Urinary bladder (tissue), 4 donors: ENCODE measurements around the gene PLEKHA6. TPM values are rescaled to one million over a fixed set of nuclear protein-coding genes. Genes with fewer than 3 reads are reported as not detected.

ENCODE experiments used
- DNase-seq: peaks from one replicate; pipeline ENCODE4 v3.0.0-alpha.2; 2015; ENCODE audit errors: extremely low spot score
- H3K27ac ChIP-seq: one replicate; pipeline ENCODE4 v1.5.1; 2013; ENCODE audit warnings: low read depth, mild to moderate bottlenecking, moderate library complexity
- H3K36me3 ChIP-seq: one replicate; pipeline ENCODE4 v1.6.1; 2013; ENCODE audit warnings: mild to moderate bottlenecking, moderate library complexity; ENCODE audit not compliant: insufficient read depth
- H3K4me1 ChIP-seq: one replicate; pipeline ENCODE4 v1.6.1; 2013; ENCODE audit warnings: mild to moderate bottlenecking, moderate library complexity; ENCODE audit not compliant: insufficient read depth
- H3K4me3 ChIP-seq: one replicate; pipeline ENCODE4 v1.5.1; 2013; ENCODE audit warnings: low read depth, low read length
- WGBS: extraction: QIAGEN DNeasy Blood & Tissue Kit; methylation state at CpG from one replicate; pipeline ENCODE4 v1.1.7; 2013; 5-methylcytosine and 5-hydroxymethylcytosine counted together
- polyA plus RNA-seq: library from polyadenylated mRNA; stranded (reverse); fragments of 200-250 nt; gene quantifications from one replicate; pipeline ENCODE4 v1.2.3, GENCODE V29; 2013
- total RNA-seq: library from RNA; depleted of rRNA; stranded (reverse); fragments of >200 nt; gene quantifications from one replicate; pipeline ENCODE4 v1.2.3, GENCODE V29; 2014
- donor health status: healthy with polysubstance abuse.
- donor health status: healthy.

Gene PLEKHA6
- total and polyA plus RNA-seq, 2 donors = 9.5 to 15.1 TPM

GRCh38 chr1:204263254-204263910 is 96.3 kb downstream of the PLEKHA6 start:
- Histone ChIP-seq H3K4me1 (peaks cover 4% of the 10 kb centered on the region), H3K36me3 (no peaks in the 10 kb centered on the region), H3K27ac (no peak overlapping the region), H3K4me3 (no peak overlapping the region)
- DNase-seq = no peak
- 48% methylated on average over 13 of the region's 13 CpGs for whole genome bisulfite sequencing

GRCh38 chr1:204262506-204263253 is 97.0 kb downstream of the PLEKHA6 start:
- WGBS = 89% methylated on average over 13 of the region's 13 CpGs
- DNase-seq = no peak
- no peak overlapping the region for H3K27ac ChIP-seq
- H3K4me3 ChIP-seq = no peak overlapping the region
- no peaks in the 10 kb centered on the region for H3K36me3 ChIP-seq
- H3K4me1 ChIP-seq = peaks cover 4% of the 10 kb centered on the region

- 88% methylated on average over 13 of the region's 13 CpGs for WGBS
- no peak overlapping the region for H3K27ac ChIP-seq
- DNase-seq = no peak
- no peak overlapping the region for H3K4me3 ChIP-seq
- H3K36me3 ChIP-seq = no peaks in the 10 kb centered on the region
- peaks cover 4% of the 10 kb centered on the region for H3K4me1 ChIP-seq
These were observed 97.8 kb downstream of the PLEKHA6 start for GRCh38 chr1:204261746-204262505.

- H3K4me3 ChIP-seq = no peak overlapping the region
- no peak overlapping the region for H3K27ac ChIP-seq
- DNase-seq = no peak
- H3K36me3 ChIP-seq = no peaks in the 10 kb centered on the region
- 94% methylated on average over 12 of the region's 12 CpGs for WGBS
- H3K4me1 ChIP-seq = peaks cover 4% of the 10 kb centered on the region
These were observed 98.5 kb downstream of the PLEKHA6 start for GRCh38 chr1:204261266-204261665.

GRCh38 chr1:204260601-204261197 is 99.0 kb downstream of the PLEKHA6 start:
- Histone ChIP-seq H3K27ac (no peak overlapping the region), H3K4me1 (peaks cover 2% of the 10 kb centered on the region), H3K4me3 (no peak overlapping the region), H3K36me3 (no peaks in the 10 kb centered on the region)
- 88% methylated on average over 14 of the region's 14 CpGs for WGBS
- no peak for DNase-seq

GRCh38 chr1:204259782-204260181 is 99.9 kb downstream of the PLEKHA6 start:
- H3K4me3 ChIP-seq = no peak overlapping the region
- WGBS = 96% methylated on average over 5 of the region's 5 CpGs
- no peaks in the 10 kb centered on the region for H3K4me1 ChIP-seq
- no peak overlapping the region for H3K27ac ChIP-seq
- no peak for DNase-seq
- no peaks in the 10 kb centered on the region for H3K36me3 ChIP-seq

GRCh38 chr1:204259196-204259595 is 100.5 kb downstream of the PLEKHA6 start:
- no peaks in the 10 kb centered on the region for H3K36me3 ChIP-seq
- WGBS = 91% methylated on average over 18 of the region's 18 CpGs
- DNase-seq = no peak
- H3K4me3 ChIP-seq = no peak overlapping the region
- no peak overlapping the region for H3K27ac ChIP-seq
- H3K4me1 ChIP-seq = no peaks in the 10 kb centered on the region

- WGBS = 62% methylated on average over 7 of the region's 7 CpGs
- Histone ChIP-seq H3K36me3 (no peaks in the 10 kb centered on the region), H3K27ac (no peak overlapping the region), H3K4me1 (no peaks in the 10 kb centered on the region), H3K4me3 (no peak overlapping the region)
- DNase-seq = no peak
These were observed 101.3 kb downstream of the PLEKHA6 start for GRCh38 chr1:204258213-204259115.

- WGBS = 96% methylated on average over 24 of the region's 24 CpGs
- no peaks in the 10 kb centered on the region for H3K4me1 ChIP-seq
- DNase-seq = no peak
- H3K27ac ChIP-seq = no peak overlapping the region
- no peaks in the 10 kb centered on the region for H3K36me3 ChIP-seq
- H3K4me3 ChIP-seq = no peak overlapping the region
These were observed 102.3 kb downstream of the PLEKHA6 start for GRCh38 chr1:204257446-204257845.

GRCh38 chr1:204256531-204256930 is 103.2 kb downstream of the PLEKHA6 start:
- 82% methylated on average over 10 of the region's 10 CpGs for WGBS
- no peaks in the 10 kb centered on the region for H3K36me3 ChIP-seq
- no peak overlapping the region for H3K4me3 ChIP-seq
- DNase-seq = no peak
- H3K27ac ChIP-seq = no peak overlapping the region
- no peaks in the 10 kb centered on the region for H3K4me1 ChIP-seq

- WGBS = 67% methylated on average over 5 of the region's 5 CpGs
- no peak overlapping the region for H3K27ac ChIP-seq
- H3K36me3 ChIP-seq = no peaks in the 10 kb centered on the region
- H3K4me3 ChIP-seq = no peak overlapping the region
- no peak for DNase-seq
- no peaks in the 10 kb centered on the region for H3K4me1 ChIP-seq
These were observed 103.8 kb downstream of the PLEKHA6 start for GRCh38 chr1:204255966-204256365.

GRCh38 chr1:204255225-204255624 is 104.5 kb downstream of the PLEKHA6 start:
- no peak overlapping the region for H3K27ac ChIP-seq
- no peak for DNase-seq
- 77% methylated on average over 5 of the region's 5 CpGs for WGBS

More at GRCh38 chr1:204255225-204255624, 104.5 kb downstream of the PLEKHA6 start:
- Histone ChIP-seq H3K4me1 (no peaks in the 10 kb centered on the region), H3K36me3 (no peaks in the 10 kb centered on the region), H3K4me3 (no peak overlapping the region)
